Measurements from ENCODE around the gene PRUNE1. TPM values are rescaled to one million over a fixed set of nuclear protein-coding genes. Genes with fewer than 3 reads are reported as not detected.

Gene PRUNE1
- total RNA-seq, 2 experiments from 2014 or later = 12.4 to 15.7 TPM

DNA sequence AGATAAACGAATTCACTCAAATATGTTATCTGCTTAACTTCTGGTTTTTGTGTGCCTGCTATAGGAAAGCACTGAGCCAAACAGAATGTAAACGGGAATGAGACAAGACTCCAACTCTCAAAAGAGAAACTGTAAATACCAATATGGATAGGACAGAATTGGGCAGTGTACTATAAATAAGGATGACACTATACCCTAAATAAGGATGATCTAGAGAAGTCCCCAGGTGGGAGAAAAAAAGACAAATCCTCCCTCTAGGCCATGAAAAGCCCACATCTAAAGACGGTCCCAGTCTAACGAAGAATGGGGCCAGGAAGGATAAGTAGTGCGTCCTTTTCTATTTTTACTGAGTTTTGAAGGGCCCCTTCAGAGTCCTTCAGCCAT, 60.8 kb downstream of the PRUNE1 start:
- ChIA-PET POLR2A (no interaction called here), CTCF (interaction anchor here (1.3 to 4.3 kb wide), 2 partner anchors 11 to 70 kb away, joined by 3 to 40 read pairs; partner anchors contain the start of genes CDC42SE1 and MLLT11)
- no peak for ATAC-seq
- TF ChIP-seq, protein P1, sequence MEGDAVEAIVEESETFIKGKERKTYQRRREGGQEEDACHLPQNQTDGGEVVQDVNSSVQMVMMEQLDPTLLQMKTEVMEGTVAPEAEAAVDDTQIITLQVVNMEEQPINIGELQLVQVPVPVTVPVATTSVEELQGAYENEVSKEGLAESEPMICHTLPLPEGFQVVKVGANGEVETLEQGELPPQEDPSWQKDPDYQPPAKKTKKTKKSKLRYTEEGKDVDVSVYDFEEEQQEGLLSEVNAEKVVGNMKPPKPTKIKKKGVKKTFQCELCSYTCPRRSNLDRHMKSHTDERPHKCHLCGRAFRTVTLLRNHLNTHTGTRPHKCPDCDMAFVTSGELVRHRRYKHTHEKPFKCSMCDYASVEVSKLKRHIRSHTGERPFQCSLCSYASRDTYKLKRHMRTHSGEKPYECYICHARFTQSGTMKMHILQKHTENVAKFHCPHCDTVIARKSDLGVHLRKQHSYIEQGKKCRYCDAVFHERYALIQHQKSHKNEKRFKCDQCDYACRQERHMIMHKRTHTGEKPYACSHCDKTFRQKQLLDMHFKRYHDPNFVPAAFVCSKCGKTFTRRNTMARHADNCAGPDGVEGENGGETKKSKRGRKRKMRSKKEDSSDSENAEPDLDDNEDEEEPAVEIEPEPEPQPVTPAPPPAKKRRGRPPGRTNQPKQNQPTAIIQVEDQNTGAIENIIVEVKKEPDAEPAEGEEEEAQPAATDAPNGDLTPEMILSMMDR (IDR thresholded peaks at IDR 0.05) = no peak
- H3K36me3 Mint-ChIP-seq (ENCODE audit: low read depth) = peaks cover 13% of the 10 kb centered on the region
- intact Hi-C loops (cut with micrococcal nuclease) = no loop called here
- DNase-seq = no peak
- no peaks in the 10 kb centered on the region for H3K9me3 Mint-ChIP-seq
- no peaks in the 10 kb centered on the region for H3K27me3 Mint-ChIP-seq
- peak overlapping the region; percentile 99 for H3K4me3 Mint-ChIP-seq
- H3K4me1 Mint-ChIP-seq (ENCODE audit: low read depth) = peaks cover 17% of the 10 kb centered on the region
- peak overlapping the region; percentile 100 for H3K27ac Mint-ChIP-seq

DNA sequence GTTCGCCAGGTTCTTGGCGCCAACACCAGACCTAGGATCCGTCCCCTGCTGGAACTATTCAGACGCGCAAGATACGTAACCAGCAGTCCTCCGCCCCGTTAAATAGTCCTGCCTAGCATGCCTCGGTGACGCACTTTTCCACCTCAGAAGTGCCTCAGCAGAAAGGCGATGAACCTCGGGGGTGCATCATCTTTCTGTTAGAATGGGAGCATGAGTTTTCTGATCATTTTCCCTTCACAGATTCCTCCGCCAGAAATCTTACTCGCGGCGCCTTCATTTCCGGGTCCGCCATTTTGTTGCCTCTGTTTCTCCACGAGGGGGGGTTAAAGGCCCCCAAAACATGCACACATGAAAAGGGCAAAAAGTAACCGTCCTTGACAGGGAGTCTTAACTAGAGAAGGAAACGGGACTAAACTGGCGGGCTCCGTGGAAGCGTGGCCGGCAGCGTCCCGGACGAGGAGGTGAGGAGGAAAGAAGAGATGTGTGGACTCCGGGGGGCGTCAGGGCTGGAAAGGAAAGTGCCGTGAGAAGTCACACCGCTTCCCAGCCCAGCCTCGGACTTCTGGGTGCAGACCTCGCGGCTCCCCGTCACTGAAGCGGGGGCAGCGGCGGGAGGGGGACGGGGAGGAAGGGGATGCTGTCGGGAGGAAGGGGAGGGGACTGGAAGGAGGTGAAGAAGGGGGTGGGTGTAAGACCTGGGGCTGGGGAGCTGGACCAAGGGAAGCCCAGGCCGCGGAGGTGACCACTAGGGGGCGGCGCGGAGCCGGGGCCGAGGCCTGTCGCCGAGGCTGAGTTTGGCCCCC, 62.4 kb downstream of the PRUNE1 start, which contains the start of gene GABPB2:
GABPB2 (plus strand) TSS at position 288 of the 803 bp plus-strand sequence. CDS start 17,429 bp downstream, outside the sequence.
- ChIA-PET POLR2A (interaction anchor here (0.5 to 3.7 kb wide), 12 partner anchors 8 to 129 kb away, joined by 3 to 40 read pairs (median 5); partner anchors contain the start of genes CDC42SE1, MLLT11 and TNFAIP8L2), CTCF (interaction anchor here (0.6 to 4.3 kb wide), 11 partner anchors 8 to 87 kb away, joined by 3 to 40 read pairs (median 4); partner anchors contain the start of genes CDC42SE1, MINDY1, MLLT11 and TNFAIP8L2)
- no peaks in the 10 kb centered on the region for H3K27me3 Mint-ChIP-seq
- TF ChIP-seq, protein P1 (IDR thresholded peaks at IDR 0.05) = peak; percentile 90
- peaks cover 19% of the 10 kb centered on the region for H3K36me3 Mint-ChIP-seq (ENCODE audit: low read depth)
- DNase-seq (peak; percentile 90), ATAC-seq (peak; percentile 87)
- peak within 1 kb of the TSS; percentile 100 for H3K27ac Mint-ChIP-seq
- no peaks in the 10 kb centered on the region for H3K9me3 Mint-ChIP-seq
- intact Hi-C loops (cut with micrococcal nuclease) = no loop called here
- peaks cover 17% of the 10 kb centered on the region for H3K4me1 Mint-ChIP-seq (ENCODE audit: low read depth)
- H3K4me3 Mint-ChIP-seq = peak within 1 kb of the TSS; percentile 99

DNA sequence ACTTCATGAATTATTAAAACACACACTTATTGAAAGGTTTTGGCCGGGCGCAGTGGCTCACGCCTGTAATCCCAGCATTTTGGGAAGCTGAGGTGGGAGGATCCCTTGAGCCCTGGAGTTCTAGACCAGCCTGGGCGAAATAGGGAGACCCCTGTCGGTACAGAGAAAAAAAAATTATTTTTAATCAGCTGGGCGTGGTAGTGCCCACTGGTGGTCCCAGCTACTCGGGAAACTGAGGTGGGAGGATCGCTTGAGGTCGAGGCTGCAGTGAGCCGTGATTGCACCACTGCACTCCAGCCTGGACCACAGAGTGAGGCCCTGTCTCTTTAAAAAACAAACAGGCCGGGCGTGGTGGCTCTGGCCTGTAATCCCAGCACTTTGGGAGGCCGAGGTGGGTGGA, 64.0 kb downstream of the PRUNE1 start:
- DNase-seq = no peak
- H3K27me3 Mint-ChIP-seq = no peaks in the 10 kb centered on the region
- TF ChIP-seq, protein P1 (IDR thresholded peaks at IDR 0.05) = no peak
- peaks cover 17% of the 10 kb centered on the region for H3K4me1 Mint-ChIP-seq (ENCODE audit: low read depth)
- peaks cover 17% of the 10 kb centered on the region for H3K36me3 Mint-ChIP-seq (ENCODE audit: low read depth)
- intact Hi-C loops (cut with micrococcal nuclease) = no loop called here
- peak overlapping the region; percentile 99 for H3K4me3 Mint-ChIP-seq
- H3K9me3 Mint-ChIP-seq = no peaks in the 10 kb centered on the region
- ChIA-PET CTCF (interaction anchor here (1.0 to 4.3 kb wide), 8 partner anchors 10 to 85 kb away, joined by 3 to 40 read pairs (median 4); partner anchors contain the start of genes CDC42SE1, MINDY1, MLLT11 and TNFAIP8L2), POLR2A (interaction anchor here (0.6 to 3.7 kb wide), 8 partner anchors 7 to 182 kb away, joined by 3 to 40 read pairs (median 4); partner anchors contain the start of genes C1orf56, CDC42SE1, MLLT11 and PSMD4)
- ATAC-seq = no peak
- H3K27ac Mint-ChIP-seq = peak overlapping the region; percentile 100

Other genes starting within 250 kb of the PRUNE1 start
- gene CTSS, start 242.7 kb upstream of the PRUNE1 start, total RNA-seq = 10 to 100 TPM; 36.7 to 38.4 TPM
- 1 to 10 TPM; 2.9 to 3.6 TPM for gene CTSK, start 200.2 kb upstream of the PRUNE1 start, total RNA-seq
- gene ARNT, start 131.8 kb upstream of the PRUNE1 start, total RNA-seq = 10 to 100 TPM; 42.3 to 43.0 TPM
- not detected for gene CTXND2, start 121.3 kb upstream of the PRUNE1 start, total RNA-seq
- gene SETDB1, start 82.1 kb upstream of the PRUNE1 start, total RNA-seq = 10 to 100 TPM; 45.1 to 52.3 TPM
- 100 to 1,000 TPM; 129 to 132 TPM for gene CERS2, start 33.6 kb upstream of the PRUNE1 start, total RNA-seq
- gene ANXA9, start 26.2 kb upstream of the PRUNE1 start, total RNA-seq = under 1 TPM in 1 of 2 experiments, not detected in 1; 0.25 TPM
- gene MINDY1, start 1.5 kb upstream of the PRUNE1 start, total RNA-seq = 10 to 100 TPM; 10.4 TPM
- gene BNIPL, start 28.1 kb downstream of the PRUNE1 start, total RNA-seq = 1 to 10 TPM in 1 of 2 experiments, under 1 TPM in 1; 0.54 to 1.4 TPM
- gene C1orf56, start 39.3 kb downstream of the PRUNE1 start, total RNA-seq = 1 to 10 TPM; 1.4 to 1.9 TPM
- gene CDC42SE1, start 51.2 kb downstream of the PRUNE1 start, total RNA-seq = 10 to 100 TPM; 86.5 to 92.8 TPM
- 1 to 10 TPM; 4.2 to 4.8 TPM for gene MLLT11, start 51.9 kb downstream of the PRUNE1 start, total RNA-seq
- 10 to 100 TPM; 17.5 to 19.3 TPM for gene GABPB2, start 62.3 kb downstream of the PRUNE1 start, total RNA-seq
- 1 to 10 TPM; 3.4 to 3.7 TPM for gene SEMA6C, start 138.2 kb downstream of the PRUNE1 start, total RNA-seq
- gene TNFAIP8L2, start 148.2 kb downstream of the PRUNE1 start, total RNA-seq = 10 to 100 TPM; 16.1 to 17.5 TPM
- gene LYSMD1, start 157.5 kb downstream of the PRUNE1 start, total RNA-seq = 1 to 10 TPM; 4.5 TPM
- gene SCNM1, start 157.7 kb downstream of the PRUNE1 start, total RNA-seq = 10 to 100 TPM; 57.0 to 59.6 TPM
- 1 to 10 TPM; 1.9 to 2.5 TPM for gene TMOD4, start 167.5 kb downstream of the PRUNE1 start, total RNA-seq
- 10 to 100 TPM; 47.4 to 61.0 TPM for gene VPS72, start 181.7 kb downstream of the PRUNE1 start, total RNA-seq
- 10 to 100 TPM; 63.1 to 66.1 TPM for gene PIP5K1A, start 190.1 kb downstream of the PRUNE1 start, total RNA-seq
- 100 to 1,000 TPM; 203 to 214 TPM for gene PSMD4, start 246.3 kb downstream of the PRUNE1 start, total RNA-seq

Measured in activated CD8-positive, alpha-beta T cell treated with anti-CD3 and anti-CD28 coated beads for 36 hours (primary cell).